ENCODE measurements around the gene LMBR1.
A peak's percentile ranks its signal among the peaks of the same experiment; 100 is the strongest.
"Not testable (repeated sequence)": the region's sequence is repeated elsewhere in the genome, so short reads cannot be mapped to it uniquely, and the experiment has no call there.

LMBR1 gene

DNA sequence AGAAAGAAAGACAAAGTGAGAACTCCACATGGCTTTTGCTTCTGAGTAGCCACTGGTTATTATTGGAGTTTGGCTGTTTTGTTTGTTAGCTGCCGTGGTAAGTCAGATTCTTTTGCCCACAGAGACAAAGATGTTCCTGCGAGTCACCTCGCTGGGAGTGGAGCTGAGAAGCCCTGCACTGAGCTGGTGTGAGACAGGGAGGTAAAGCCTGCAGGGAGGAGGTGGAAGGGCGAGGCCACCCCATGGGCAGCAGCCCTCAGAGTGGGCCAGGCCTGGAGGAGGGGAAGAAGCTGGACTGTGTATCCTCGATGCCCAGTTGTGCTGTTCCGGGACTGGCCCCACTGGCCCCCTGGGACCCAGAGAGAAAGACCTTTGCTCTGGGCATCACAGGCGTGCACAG, 42.3 kb upstream of the LMBR1 start:
- POLR2A ChIA-PET, result interaction anchor here (1.0 kb wide), 1 partner anchor 12 kb away, joined by 3 read pairs; no protein-coding TSS in a partner anchor
- CTCF ChIA-PET, result interaction anchor here (0.7 kb wide), 1 partner anchor 9 kb away, joined by 4 read pairs; no protein-coding TSS in a partner anchor
- no peak for DNase-seq (ENCODE audit: extremely low spot score)
- no peak for TF ChIP-seq SUZ12 (IDR thresholded peaks at IDR 0.05)
- TF ChIP-seq LEF1 (IDR thresholded peaks at IDR 0.05; ENCODE audit: borderline replicate concordance), result no peak
- TF ChIP-seq ARNT (IDR thresholded peaks at IDR 0.05), result no peak
- no peak for TF ChIP-seq FOXA1 (IDR thresholded peaks at IDR 0.05)
- no peak for TF ChIP-seq FOXK2 (IDR thresholded peaks at IDR 0.05)
- no peak for TF ChIP-seq PKNOX1 (IDR thresholded peaks at IDR 0.05)

GRCh38 chr7:156932006-156932405, 39.0 kb upstream of the LMBR1 start:
- CTCF ChIA-PET, result interaction anchor here (0.7 to 0.9 kb wide), 3 partner anchors 17 to 91 kb away, joined by 3 read pairs; partner anchors contain the start of gene NOM1
- TF ChIP-seq PKNOX1 (IDR thresholded peaks at IDR 0.05) (peak; percentile 75), NFRKB (IDR thresholded peaks at IDR 0.05) (no peak)
- POLR2A ChIA-PET, result interaction anchor here (0.6 to 1.6 kb wide), 2 partner anchors 39 to 184 kb away, joined by 3 to 6 read pairs; partner anchors contain the start of gene LMBR1
- DNase-seq (ENCODE audit: extremely low spot score), result no peak

- TF ChIP-seq ELF4 (IDR thresholded peaks at IDR 0.05), result no peak
- no peak for TF ChIP-seq TARDBP (IDR thresholded peaks at IDR 0.05)
- TF ChIP-seq HDGF (IDR thresholded peaks at IDR 0.05; ENCODE audit: borderline replicate concordance), result no peak
- no peak for TF ChIP-seq BHLHE40 (IDR thresholded peaks at IDR 0.05; ENCODE audit: borderline replicate concordance)
- TF ChIP-seq SUZ12 (IDR thresholded peaks at IDR 0.05), result no peak
- TF ChIP-seq FOXA1 (IDR thresholded peaks at IDR 0.05), result no peak
- no peak for TF ChIP-seq L3MBTL2 (conservative IDR thresholded peaks at IDR 0.05)
- TF ChIP-seq FOXM1 (IDR thresholded peaks at IDR 0.05; ENCODE audit: borderline replicate concordance), result no peak
- no peak for TF ChIP-seq NFRKB (IDR thresholded peaks at IDR 0.05)
- TF ChIP-seq CTBP1 (IDR thresholded peaks at IDR 0.05; ENCODE audit: borderline replicate concordance), result no peak
- no peak for TF ChIP-seq LEF1 (IDR thresholded peaks at IDR 0.05; ENCODE audit: borderline replicate concordance)
- no peak for TF ChIP-seq FOXK2 (IDR thresholded peaks at IDR 0.05)
- TF ChIP-seq ARNT (IDR thresholded peaks at IDR 0.05), result no peak
- no peak for TF ChIP-seq ZNF384 (IDR thresholded peaks at IDR 0.05)
- TF ChIP-seq PKNOX1 (IDR thresholded peaks at IDR 0.05), result no peak
- TF ChIP-seq SP1 (IDR thresholded peaks at IDR 0.05), result no peak
- ChIA-PET CTCF (interaction anchor here (0.8 to 1.4 kb wide), 2 partner anchors 13 to 87 kb away, joined by 3 read pairs; no protein-coding TSS in a partner anchor), POLR2A (interaction anchor here (0.8 to 0.9 kb wide), 2 partner anchors 20 to 37 kb away, joined by 4 read pairs; partner anchors contain the start of genes LMBR1 and NOM1)
- no peak for DNase-seq (ENCODE audit: extremely low spot score)
Observed at GRCh38 chr7:156929789-156930539, 37.0 kb upstream of the LMBR1 start.

GRCh38 chr7:156928406-156928747, 35.4 kb upstream of the LMBR1 start:
- CTCF ChIA-PET, result no interaction called here
- no peak for TF ChIP-seq SP1 (IDR thresholded peaks at IDR 0.05)
- no peak for TF ChIP-seq NFRKB (IDR thresholded peaks at IDR 0.05)
- no peak for TF ChIP-seq ZNF384 (IDR thresholded peaks at IDR 0.05)
- no peak for TF ChIP-seq ARNT (IDR thresholded peaks at IDR 0.05)
- no peak for TF ChIP-seq SUZ12 (IDR thresholded peaks at IDR 0.05)
- TF ChIP-seq PKNOX1 (IDR thresholded peaks at IDR 0.05), result no peak
- TF ChIP-seq FOXK2 (IDR thresholded peaks at IDR 0.05), result no peak
- no peak for TF ChIP-seq FOXM1 (IDR thresholded peaks at IDR 0.05; ENCODE audit: borderline replicate concordance)
- no peak for TF ChIP-seq ELF4 (IDR thresholded peaks at IDR 0.05)
- no peak for TF ChIP-seq CTBP1 (IDR thresholded peaks at IDR 0.05; ENCODE audit: borderline replicate concordance)
- TF ChIP-seq L3MBTL2 (conservative IDR thresholded peaks at IDR 0.05), result no peak
- TF ChIP-seq FOXA1 (IDR thresholded peaks at IDR 0.05), result no peak
- TF ChIP-seq TARDBP (IDR thresholded peaks at IDR 0.05), result no peak
- no peak for TF ChIP-seq HDGF (IDR thresholded peaks at IDR 0.05; ENCODE audit: borderline replicate concordance)
- TF ChIP-seq LEF1 (IDR thresholded peaks at IDR 0.05; ENCODE audit: borderline replicate concordance), result no peak
- no peak for TF ChIP-seq BHLHE40 (IDR thresholded peaks at IDR 0.05; ENCODE audit: borderline replicate concordance)
- POLR2A ChIA-PET, result interaction anchor here (3.1 kb wide), 1 partner anchor 35 kb away, joined by 15 read pairs; the partner anchor contains the start of gene LMBR1
- no peak for DNase-seq (ENCODE audit: extremely low spot score)

DNA sequence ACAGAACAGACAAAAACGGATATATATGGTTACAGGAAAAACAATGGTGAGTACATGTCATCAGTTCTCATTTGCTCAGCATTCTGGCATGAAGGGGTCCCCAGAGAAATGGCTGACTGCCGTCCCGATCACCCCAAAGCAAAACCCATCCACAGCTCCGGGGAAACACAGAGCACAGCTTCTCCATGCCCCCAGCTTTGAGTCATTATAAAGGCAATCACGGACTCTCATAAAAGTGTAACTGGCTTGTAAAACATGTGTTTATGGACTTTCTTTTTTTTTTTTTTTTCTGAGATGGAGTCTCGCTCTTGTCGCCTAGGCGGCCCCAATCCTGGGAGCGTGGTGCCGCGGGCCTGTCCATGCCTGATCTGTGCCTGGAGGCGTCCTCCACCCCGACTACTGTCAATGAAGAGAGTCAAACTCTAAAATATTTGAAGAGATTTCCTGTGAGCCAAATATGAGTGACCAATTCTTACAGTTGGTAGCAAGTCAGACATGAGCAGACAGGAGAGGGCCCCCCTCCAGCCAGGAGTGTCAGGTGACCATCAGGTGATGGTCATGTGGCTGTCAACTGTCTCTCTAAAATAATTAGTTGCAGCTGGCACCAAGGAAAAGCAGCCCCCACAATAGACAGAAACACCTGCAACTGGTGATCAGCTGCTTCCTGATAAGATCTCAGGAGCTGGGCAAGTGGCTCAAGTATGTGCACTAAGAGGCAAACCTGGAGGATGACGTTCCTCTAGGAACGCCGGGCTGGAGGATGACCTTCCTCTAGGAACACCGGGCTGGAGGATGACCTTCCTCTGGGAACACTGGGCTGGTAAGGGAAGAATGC, 34.8 kb upstream of the LMBR1 start:
- TF ChIP-seq ZNF384 (IDR thresholded peaks at IDR 0.05), result peak; percentile 96
- TF ChIP-seq ELF4 (IDR thresholded peaks at IDR 0.05), result no peak
- TF ChIP-seq L3MBTL2 (conservative IDR thresholded peaks at IDR 0.05), result peak; percentile 54; the same call in 1 of the 2 replicates
- POLR2A ChIA-PET, result interaction anchor here (2.1 to 3.1 kb wide), 2 partner anchors 22 to 34 kb away, joined by 11 to 15 read pairs; partner anchors contain the start of genes LMBR1 and NOM1

GRCh38 chr7:156925821-156926220, 32.8 kb upstream of the LMBR1 start:
- CTCF ChIA-PET; DNase-seq (ENCODE audit: extremely low spot score): not testable (repeated sequence)
- POLR2A ChIA-PET, result interaction anchor here (2.1 to 3.1 kb wide), 2 partner anchors 24 to 32 kb away, joined by 11 to 15 read pairs; partner anchors contain the start of genes LMBR1 and NOM1

More for the DNA sequence above, 34.8 kb upstream of the LMBR1 start:
- CTCF ChIA-PET, result interaction anchor here (1.0 kb wide), 1 partner anchor 22 kb away, joined by 5 read pairs; the partner anchor contains the start of gene NOM1
- no peak for DNase-seq (ENCODE audit: extremely low spot score)

- CTCF ChIA-PET, result interaction anchor here (0.6 kb wide), 1 partner anchor 497 kb away, joined by 8 read pairs; no protein-coding TSS in a partner anchor
- POLR2A ChIA-PET; DNase-seq (ENCODE audit: extremely low spot score): not testable (repeated sequence)
Observed at GRCh38 chr7:156922304-156922703, 29.3 kb upstream of the LMBR1 start.

DNA sequence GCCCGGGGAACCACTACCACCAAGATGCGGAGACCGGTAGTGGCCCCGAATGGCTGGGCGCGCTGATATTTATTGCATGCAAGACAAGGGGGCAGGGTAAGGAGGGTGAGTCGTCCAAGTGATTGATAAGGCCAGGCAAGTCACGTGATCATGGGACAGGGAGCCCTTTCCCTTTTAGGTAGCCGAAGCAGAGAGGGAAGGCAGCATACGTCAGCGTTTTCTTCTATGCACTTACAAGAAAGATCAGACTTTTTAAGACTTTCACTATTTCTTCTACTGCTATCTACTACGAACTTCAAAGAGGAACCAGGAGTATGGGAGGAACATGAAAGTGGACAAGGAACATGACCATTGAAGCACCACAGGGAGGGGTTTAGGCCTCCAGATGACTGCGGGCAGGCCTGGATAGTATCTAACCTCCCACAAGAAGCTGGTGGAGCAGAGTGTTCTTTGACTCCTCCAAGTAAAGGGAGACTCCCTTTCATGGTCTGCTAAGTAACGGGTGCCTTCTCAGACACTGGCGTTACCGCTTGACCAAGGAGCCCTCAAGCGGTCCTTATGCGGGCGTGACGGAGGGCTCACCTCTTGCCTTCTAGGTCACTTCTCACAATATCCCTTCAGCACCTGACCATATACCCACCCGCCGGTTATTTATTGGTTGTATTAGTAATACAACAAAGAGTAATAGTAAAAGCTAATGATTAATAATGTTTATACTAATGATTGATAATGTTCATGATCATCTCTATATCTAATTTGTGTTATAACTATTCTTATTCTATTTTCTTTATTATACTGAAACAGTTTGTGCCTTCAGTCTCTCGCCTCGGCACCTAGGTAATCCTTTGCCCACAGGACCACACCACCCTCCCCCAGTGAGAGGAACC, 27.7 kb upstream of the LMBR1 start:
- DNase-seq (ENCODE audit: extremely low spot score); CTCF ChIA-PET; POLR2A ChIA-PET: not testable (repeated sequence)
